ENCODE measurements around the gene PPP1R26.

The PPP1R26 gene

DNA sequence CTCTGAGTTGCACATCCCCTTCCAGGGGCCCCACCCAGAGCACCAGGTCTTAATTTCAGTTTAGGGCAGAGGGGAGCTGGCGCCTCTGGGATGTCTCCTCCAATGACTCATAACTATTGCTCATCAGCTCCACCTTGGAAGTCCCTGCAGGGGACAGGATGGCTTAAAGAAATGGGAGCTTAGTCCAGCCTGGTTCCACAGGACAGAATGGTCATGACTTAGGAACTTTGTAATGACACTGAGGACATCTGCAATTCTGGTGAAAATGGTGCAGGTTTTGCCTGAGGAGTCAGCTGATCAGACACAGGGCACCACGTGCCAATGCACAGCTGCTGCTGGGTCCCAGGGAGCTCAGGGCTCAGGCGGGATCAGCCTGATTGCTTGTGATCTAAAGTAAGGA, 16.4 kb upstream of the PPP1R26 start:
- no peak for DNase-seq

DNA sequence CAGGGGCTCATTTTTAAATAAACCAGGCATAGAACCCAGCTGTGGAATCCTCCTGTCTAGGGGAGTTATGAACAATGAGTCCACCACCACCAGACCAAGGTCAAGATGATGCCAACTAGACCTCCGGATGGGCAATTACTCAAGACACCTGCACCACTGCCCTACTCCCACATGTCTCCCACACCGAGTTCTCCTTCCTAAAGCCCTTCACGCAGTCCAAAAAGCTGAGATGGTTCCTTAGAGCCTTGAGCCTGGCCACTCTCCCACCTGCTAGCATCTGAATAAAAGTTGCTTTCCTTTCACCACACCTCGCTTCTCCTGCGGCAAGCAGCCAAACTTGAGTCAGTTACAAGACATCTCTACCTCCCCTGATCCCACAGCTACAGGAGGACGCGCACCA, 15.4 kb upstream of the PPP1R26 start:
- no peak for DNase-seq

GRCh38 chr9:135468854-135469521, 10.6 kb upstream of the PPP1R26 start:
- DNase-seq, result no peak

- no peak for DNase-seq
Measured at GRCh38 chr9:135471791-135472640, 7.6 kb upstream of the PPP1R26 start.

GRCh38 chr9:135473972-135474543, 5.5 kb upstream of the PPP1R26 start:
- no peak for DNase-seq

DNA sequence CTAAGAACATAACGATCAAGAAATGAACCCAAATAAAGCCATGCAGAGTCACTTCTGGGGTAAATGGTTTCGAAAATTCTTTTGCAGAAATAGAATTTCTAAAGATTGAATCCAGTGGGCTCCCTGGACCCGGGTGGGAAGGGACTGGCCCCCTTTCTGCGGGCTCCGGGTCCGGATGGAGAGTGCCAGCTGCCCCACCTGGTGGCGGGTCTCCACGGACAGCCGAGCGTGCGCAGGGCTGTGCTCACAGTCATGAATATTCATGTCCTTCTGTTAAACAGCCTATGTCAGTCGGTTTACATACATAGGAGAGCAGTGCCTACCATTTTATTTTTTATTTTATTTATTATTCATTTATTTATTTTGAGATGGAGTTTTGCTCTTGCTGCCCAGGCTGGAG, 4.7 kb upstream of the PPP1R26 start:
- DNase-seq, result no peak

DNA sequence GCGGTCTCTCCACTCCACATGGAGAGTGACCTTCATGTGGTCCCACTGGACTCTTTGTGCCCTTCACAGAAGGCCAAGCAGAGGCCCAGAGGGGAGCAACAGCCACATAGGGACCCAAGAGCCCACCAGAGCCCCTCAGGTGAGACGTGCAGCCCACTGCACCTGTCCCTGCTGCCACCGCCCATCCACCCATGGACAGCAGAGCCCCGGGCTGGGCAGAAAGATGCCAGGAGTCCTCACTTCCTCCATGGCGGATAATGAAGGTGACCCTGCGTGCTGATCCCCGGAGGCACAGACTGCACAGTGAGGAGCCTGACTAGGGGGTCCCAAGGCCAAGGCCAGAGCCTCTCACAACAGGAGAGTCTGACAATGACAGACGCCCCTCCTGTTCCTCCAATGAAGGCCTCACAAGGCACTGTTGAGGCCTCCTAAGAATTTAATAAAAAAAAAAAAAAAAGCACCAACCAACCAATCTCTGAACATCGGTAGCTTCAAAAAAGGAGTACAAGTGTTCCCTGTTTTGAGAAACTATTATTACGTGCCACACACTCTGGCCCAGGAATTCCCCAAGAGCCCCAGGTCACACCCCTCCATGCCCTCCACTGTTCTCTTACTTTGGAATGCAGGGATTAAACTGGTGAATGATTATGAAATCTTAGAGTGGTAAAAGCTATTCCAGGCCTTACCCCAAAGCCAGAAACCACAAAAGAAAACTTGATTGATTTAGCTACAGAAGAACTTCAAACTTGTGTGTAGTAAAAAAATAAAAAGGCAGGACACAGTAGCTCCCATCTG, 2.8 kb upstream of the PPP1R26 start:
- DNase-seq, result no peak

DNA sequence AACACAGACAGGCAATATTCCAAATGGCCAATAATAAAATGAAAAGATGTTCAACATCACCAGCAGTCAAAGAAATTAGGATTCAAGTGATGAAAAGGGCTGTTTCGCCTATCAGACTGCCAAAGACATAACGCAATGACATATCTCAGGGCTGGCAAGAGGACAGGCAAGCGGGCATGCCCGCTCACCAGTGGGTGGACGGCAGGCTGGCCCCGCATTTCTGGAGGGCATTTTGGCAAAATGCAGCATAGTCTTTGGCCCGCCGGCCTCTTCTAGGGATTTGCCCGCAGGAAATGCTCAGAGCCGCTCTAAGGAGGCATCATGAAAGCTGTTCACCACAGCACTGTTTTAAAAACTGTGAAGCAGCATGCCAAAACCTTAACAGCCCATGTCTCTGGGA, 1.4 kb upstream of the PPP1R26 start:
- DNase-seq, result no peak

GRCh38 chr9:135478829-135479468, 633 bp upstream of the PPP1R26 start:
- no peak for DNase-seq

DNA sequence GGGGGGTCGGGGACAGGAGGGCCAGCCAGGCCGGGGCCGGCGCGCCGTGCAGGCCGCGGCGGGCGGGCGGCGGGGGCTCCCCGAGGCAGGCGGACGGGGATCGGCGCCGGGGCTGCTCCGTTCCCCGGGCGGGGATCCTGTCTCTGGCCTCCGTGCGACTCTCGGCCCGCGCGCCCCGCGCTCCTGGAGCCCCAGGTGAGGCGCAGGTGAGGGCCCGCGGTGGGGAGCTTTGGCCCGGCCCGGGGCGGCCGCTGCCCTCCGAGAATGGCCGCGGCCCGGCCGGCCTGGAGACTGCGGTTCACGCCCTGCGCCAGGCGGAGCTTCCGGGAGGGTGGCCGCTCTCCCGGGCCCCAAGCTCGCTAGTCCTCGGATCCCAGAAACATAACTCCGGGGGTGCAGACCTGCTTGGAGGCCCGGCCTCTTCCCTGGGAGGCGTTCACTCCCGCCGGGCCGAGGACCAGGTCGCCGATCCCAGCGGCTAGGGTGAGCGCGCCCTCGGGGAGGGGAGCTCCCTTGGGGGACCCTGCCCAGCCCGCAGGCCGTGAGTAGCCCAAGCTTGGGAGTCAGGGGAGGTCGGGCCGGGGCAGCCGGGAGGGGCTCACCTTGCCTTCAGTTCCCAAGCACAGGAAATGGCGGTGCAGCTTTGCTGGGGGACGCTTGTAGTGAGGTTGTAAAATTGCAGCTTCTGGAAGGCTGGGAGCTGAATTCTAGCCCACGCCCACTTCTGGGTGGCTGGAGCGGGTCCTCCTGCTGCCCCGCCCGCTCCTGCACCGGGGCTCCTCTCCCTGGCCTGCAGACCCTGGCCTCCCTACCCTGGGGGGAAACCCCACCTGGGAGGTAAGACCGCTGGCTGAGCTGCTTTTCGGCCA, 723 bp downstream of the PPP1R26 start:
- no peak for DNase-seq

- DNase-seq, result no peak
Measured at GRCh38 chr9:135480940-135481310, 1.3 kb downstream of the PPP1R26 start.

GRCh38 chr9:135482015-135482754, 2.6 kb downstream of the PPP1R26 start:
- DNase-seq, result no peak

GRCh38 chr9:135484460-135485277, 5.1 kb downstream of the PPP1R26 start:
- DNase-seq, result no peak

GRCh38 chr9:135485385-135485784, 5.8 kb downstream of the PPP1R26 start:
- no peak for DNase-seq

DNA sequence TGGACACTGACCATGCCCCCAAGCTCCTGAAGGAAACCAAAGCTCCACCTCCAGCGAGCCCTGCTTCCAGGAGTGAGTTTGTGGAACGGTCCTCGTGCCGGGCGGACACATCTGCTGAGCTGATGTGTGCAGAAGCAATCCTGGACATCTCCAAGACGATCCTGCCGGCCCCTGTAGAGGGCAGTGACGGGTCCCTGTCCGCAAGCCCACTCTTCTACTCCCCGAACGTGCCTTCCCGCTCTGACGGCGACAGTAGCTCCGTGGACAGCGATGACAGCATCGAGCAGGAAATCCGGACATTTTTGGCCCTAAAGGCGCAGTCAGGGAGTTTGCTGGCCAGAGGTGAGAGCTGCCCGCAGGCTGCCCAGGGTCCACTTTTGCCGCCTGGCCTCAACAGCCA, 6.2 kb downstream of the PPP1R26 start:
- DNase-seq, result no peak

GRCh38 chr9:135486267-135487065, 6.9 kb downstream of the PPP1R26 start:
- no peak for DNase-seq

DNA sequence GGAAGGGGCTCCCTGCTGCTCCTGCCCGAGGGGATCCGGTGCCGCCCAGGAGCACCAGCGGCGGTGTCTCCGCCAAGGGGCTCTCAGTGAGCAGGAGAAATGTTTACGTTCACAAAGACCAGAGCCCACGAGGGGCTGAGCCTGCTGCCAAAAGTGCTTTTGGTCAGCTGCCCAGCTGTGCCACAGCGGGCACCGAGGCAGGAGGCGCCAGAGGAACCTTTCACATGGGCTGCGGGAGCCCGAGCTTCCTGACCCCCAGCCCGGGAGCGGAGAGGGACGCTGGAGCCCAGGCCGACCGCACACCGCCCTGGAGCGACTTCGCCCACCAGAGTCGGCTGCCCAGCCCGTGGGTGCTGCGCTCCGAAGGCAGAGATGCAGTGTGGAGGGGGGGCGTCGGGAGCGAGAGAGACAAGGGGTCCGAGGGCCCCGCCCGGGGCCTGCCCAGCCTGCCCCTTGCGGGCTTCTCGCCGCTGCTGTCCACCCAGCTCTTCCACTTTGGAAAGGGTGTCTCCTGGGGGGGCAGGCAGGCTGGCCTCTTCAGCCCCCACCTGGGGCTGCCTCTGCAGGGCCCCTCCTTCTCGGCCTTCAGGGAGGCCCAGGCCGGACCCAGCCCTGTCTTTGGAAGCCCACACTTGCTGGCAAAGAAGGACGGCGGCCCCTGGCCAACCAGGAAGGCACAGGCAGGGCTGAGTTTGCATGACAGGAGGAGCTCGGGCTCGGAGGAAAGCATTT, 7.9 kb downstream of the PPP1R26 start:
- no peak for DNase-seq

GRCh38 chr9:135488013-135488330, 8.4 kb downstream of the PPP1R26 start:
- no peak for DNase-seq

DNA sequence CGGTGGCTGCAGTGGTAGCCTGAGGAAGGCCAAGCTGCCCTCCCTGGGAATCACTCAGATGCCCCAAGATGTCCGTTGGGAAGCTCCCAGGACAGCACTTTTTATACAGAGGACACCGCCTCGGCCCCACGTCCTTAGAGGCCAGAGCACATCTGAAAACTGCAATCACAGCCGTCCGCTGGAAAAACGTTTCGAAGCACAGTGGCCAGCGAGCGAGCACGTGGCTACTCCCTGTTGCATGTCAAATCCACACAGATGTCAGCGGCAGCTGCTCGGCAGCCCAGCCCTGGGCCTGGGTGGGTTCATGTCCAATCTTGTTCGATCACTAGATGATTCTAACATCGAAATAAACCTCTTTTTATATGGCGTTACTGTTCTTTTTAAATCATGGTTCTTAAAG, 8.9 kb downstream of the PPP1R26 start:
- no peak for DNase-seq
